Measurements from ENCODE around the gene ZNF556. TPM values are rescaled to one million over a fixed set of nuclear protein-coding genes. Genes with fewer than 3 reads are reported as not detected.

Gene ZNF556
- total RNA-seq, 1 experiment from 2014 or later = not detected

- CTCF ChIA-PET = no interaction called here
Observed at GRCh38 chr19:2905918-2906519, 38.9 kb downstream of the ZNF556 start.

GRCh38 chr19:2906631-2907195 lies 39.6 kb downstream of the ZNF556 start:
- Mint-ChIP-seq H3K27ac (ENCODE audit: low read depth, unreplicated experiment) (no peak overlapping the region), H3K9me3 (ENCODE audit: unreplicated experiment) (no peaks in the 10 kb centered on the region), H3K27me3 (ENCODE audit: insufficient read depth, unreplicated experiment) (no peaks in the 10 kb centered on the region), H3K4me1 (ENCODE audit: insufficient read depth, unreplicated experiment) (peaks cover 31% of the 10 kb centered on the region), H3K4me3 (ENCODE audit: unreplicated experiment) (no peak overlapping the region), H3K36me3 (ENCODE audit: insufficient read depth, unreplicated experiment) (peaks cover 19% of the 10 kb centered on the region)
- POLR2A ChIA-PET = interaction anchor here (0.6 to 3.2 kb wide), 3 partner anchors 16 to 43 kb away, joined by 3 to 52 read pairs (median 36); no protein-coding TSS in a partner anchor
- no peak for TF ChIP-seq CTCF (IDR thresholded peaks at IDR 0.05; ENCODE audit: unreplicated experiment)
- CTCF ChIA-PET = interaction anchor here (1.0 to 1.8 kb wide), 2 partner anchors 17 to 44 kb away, joined by 3 to 4 read pairs; no protein-coding TSS in a partner anchor
- BruUV-seq (replicated peaks) = no TSS peak
- intact Hi-C loops (cut with micrococcal nuclease) = no loop called here
- no peak for DNase-seq (ENCODE audit: unreplicated experiment)

More at GRCh38 chr19:2905918-2906519, 38.9 kb downstream of the ZNF556 start:
- Mint-ChIP-seq H3K9me3 (ENCODE audit: unreplicated experiment) (no peaks in the 10 kb centered on the region), H3K4me1 (ENCODE audit: insufficient read depth, unreplicated experiment) (peaks cover 34% of the 10 kb centered on the region), H3K27ac (ENCODE audit: low read depth, unreplicated experiment) (no peak overlapping the region), H3K4me3 (ENCODE audit: unreplicated experiment) (no peak overlapping the region), H3K27me3 (ENCODE audit: insufficient read depth, unreplicated experiment) (no peaks in the 10 kb centered on the region), H3K36me3 (ENCODE audit: insufficient read depth, unreplicated experiment) (peaks cover 19% of the 10 kb centered on the region)
- intact Hi-C loops (cut with micrococcal nuclease) = no loop called here
- TF ChIP-seq CTCF (IDR thresholded peaks at IDR 0.05; ENCODE audit: unreplicated experiment) = no peak
- no peak for DNase-seq (ENCODE audit: unreplicated experiment)
- no TSS peak for BruUV-seq (replicated peaks)
- POLR2A ChIA-PET = interaction anchor here (0.6 kb wide), 2 partner anchors 18 to 29 kb away, joined by 3 read pairs; no protein-coding TSS in a partner anchor

GRCh38 chr19:2912306-2912705 lies 45.2 kb downstream of the ZNF556 start:
- BruUV-seq (replicated peaks) = no TSS peak
- CTCF ChIA-PET = interaction anchor here (0.8 to 1.6 kb wide), 3 partner anchors 24 to 39 kb away, joined by 3 to 5 read pairs (median 3); no protein-coding TSS in a partner anchor
- H3K9me3 Mint-ChIP-seq (ENCODE audit: unreplicated experiment) = peaks cover 6% of the 10 kb centered on the region
- TF ChIP-seq CTCF (IDR thresholded peaks at IDR 0.05; ENCODE audit: unreplicated experiment) = no peak
- intact Hi-C loops (cut with micrococcal nuclease) = no loop called here
- no peak overlapping the region for H3K4me3 Mint-ChIP-seq (ENCODE audit: unreplicated experiment)
- peaks cover 13% of the 10 kb centered on the region for H3K4me1 Mint-ChIP-seq (ENCODE audit: insufficient read depth, unreplicated experiment)
- no peak for DNase-seq (ENCODE audit: unreplicated experiment)
- H3K27me3 Mint-ChIP-seq (ENCODE audit: insufficient read depth, unreplicated experiment) = no peaks in the 10 kb centered on the region
- H3K36me3 Mint-ChIP-seq (ENCODE audit: insufficient read depth, unreplicated experiment) = peaks cover 40% of the 10 kb centered on the region
- H3K27ac Mint-ChIP-seq (ENCODE audit: low read depth, unreplicated experiment) = no peak overlapping the region
- POLR2A ChIA-PET = interaction anchor here (0.6 to 4.0 kb wide), 4 partner anchors 11 to 38 kb away, joined by 3 to 27 read pairs (median 14); partner anchors contain the start of gene ZNF57

GRCh38 chr19:2917275-2918184 lies 50.4 kb downstream of the ZNF556 start:
- peaks cover 61% of the 10 kb centered on the region for H3K36me3 Mint-ChIP-seq (ENCODE audit: insufficient read depth, unreplicated experiment)

More at GRCh38 chr19:2917275-2918184, 50.4 kb downstream of the ZNF556 start:
- no peak for DNase-seq (ENCODE audit: unreplicated experiment)
- Mint-ChIP-seq H3K9me3 (ENCODE audit: unreplicated experiment) (peaks cover 7% of the 10 kb centered on the region), H3K4me3 (ENCODE audit: unreplicated experiment) (no peak overlapping the region), H3K27me3 (ENCODE audit: insufficient read depth, unreplicated experiment) (no peaks in the 10 kb centered on the region), H3K27ac (ENCODE audit: low read depth, unreplicated experiment) (no peak overlapping the region), H3K4me1 (ENCODE audit: insufficient read depth, unreplicated experiment) (no peaks in the 10 kb centered on the region)
- no peak for TF ChIP-seq CTCF (IDR thresholded peaks at IDR 0.05; ENCODE audit: unreplicated experiment)
- ChIA-PET CTCF (no interaction called here), POLR2A (interaction anchor here (0.9 kb wide), 1 partner anchor 17 kb away, joined by 5 read pairs; the partner anchor contains the start of gene ZNF57)
- BruUV-seq (replicated peaks) = no TSS peak
- intact Hi-C loops (cut with micrococcal nuclease) = no loop called here

All from MCF 10A (cell line).